HL-60 (cell line): ENCODE data around the gene MTHFD1L.

Experiments
- CTCF ChIP-seq: IDR thresholded peaks from one replicate; pipeline ENCODE4 v1.5.1; 2011; ENCODE audit warnings: low read length, control low read depth, inconsistent platforms; ENCODE audit not compliant: insufficient read depth
- POLR2AphosphoS5 ChIP-seq: IDR thresholded peaks from 2 replicates; pipeline ENCODE4 v1.6.1; 2012; ENCODE audit warnings: low read depth

DNA sequence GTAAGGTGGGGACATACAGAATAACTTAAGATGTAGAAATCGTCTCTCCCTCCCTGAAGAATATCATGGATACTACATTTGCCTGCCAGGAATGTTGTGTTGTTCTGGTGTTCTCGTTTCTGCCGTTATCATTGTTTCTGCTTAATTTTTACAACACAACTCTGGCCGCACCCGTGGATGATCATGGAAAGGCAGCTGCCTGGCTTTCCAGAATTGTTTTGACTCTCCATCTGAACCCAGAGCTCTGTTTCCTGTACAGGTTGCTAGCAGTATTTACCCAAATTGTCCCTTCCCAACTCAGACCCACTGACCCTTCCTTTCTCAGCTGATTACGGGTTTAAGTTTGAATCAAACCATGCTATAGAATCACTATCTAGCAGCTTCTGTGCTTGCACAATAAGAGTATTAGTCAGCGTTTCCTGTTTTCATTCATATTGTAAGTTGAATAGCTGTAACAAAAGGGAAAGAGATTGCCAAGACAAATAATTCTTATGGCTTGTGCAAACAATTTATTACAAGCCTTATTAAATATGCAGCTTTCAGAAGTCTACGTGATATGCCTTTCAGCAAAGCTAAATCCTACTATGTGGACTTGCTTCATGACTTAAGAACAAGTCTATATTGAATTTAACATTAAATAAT, 139.0 kb downstream of the MTHFD1L start:
- TF ChIP-seq CTCF (no peak), POLR2AphosphoS5 (no peak)
